Prostate gland (tissue), 2 donors: Measurements from ENCODE around the gene PSMB8. TPM values are rescaled to one million over a fixed set of nuclear protein-coding genes. Genes with fewer than 3 reads are reported as not detected.

Experiments used
- DNase-seq: peaks from one replicate; pipeline ENCODE4 v3.0.0-alpha.2; 2019; ENCODE audit warnings: low spot score
- H3K27ac ChIP-seq, 2 donors: fragments of 200-600 bp; sonication (generic); 2 replicates each; pipeline ENCODE4 v1.5.1; 2017 to 2019
- H3K27me3 ChIP-seq: fragments of 200-600 bp; sonication (generic); replicated peaks from 2 replicates; pipeline ENCODE4 v1.5.1; 2019; ENCODE audit not compliant: insufficient read depth
- H3K36me3 ChIP-seq, 2 donors: fragments of 200-600 bp; sonication (generic); 1 replicate in 1 of 2; 2 replicates in 1 of 2; pipeline versions ENCODE4 v1.5.1 to v1.8.1; 2017 to 2019
- H3K4me1 ChIP-seq: fragments of 200-600 bp; sonication (generic); replicated peaks from 2 replicates; pipeline ENCODE4 v1.5.1; 2019
- H3K4me3 ChIP-seq, 2 donors: fragments of 200-600 bp; sonication (generic); 2 replicates each; pipeline ENCODE4 v1.5.1; 2017 to 2019
- H3K9me3 ChIP-seq: fragments of 200-600 bp; sonication (generic); 2 replicates; pipeline ENCODE4 v1.5.1; 2017
- POLR2A ChIP-seq: fragments of 450-650 bp; IDR thresholded peaks from one replicate; pipeline ENCODE4 v1.6.1; 2016; ENCODE audit warnings: antibody characterized with exemption, mild to moderate bottlenecking
- POLR2AphosphoS5 ChIP-seq: sonication (generic); formaldehyde crosslinking; IDR thresholded peaks from one replicate; pipeline ENCODE4 v1.6.1; 2017; ENCODE audit warnings: antibody characterized with exemption
- WGBS: methylation state at CpG from one replicate; pipeline ENCODE4 v1.1.5; 2018; 5-methylcytosine and 5-hydroxymethylcytosine counted together
- intact Hi-C: fragments of 100-400 bp; cut with DNase I; formaldehyde crosslinking; loops from one replicate; pipeline ENCODE4 v1.14.2; 2022
- total RNA-seq, 2 donors: library from RNA; depleted of rRNA; stranded (reverse); fragments of >200 nt; gene quantifications; one replicate each; pipeline ENCODE4 v1.1.0, GENCODE V29; 2016
- TF ChIP-seq, protein P1 (sequence below), 4 experiments: fragments of 200-600 bp in 2 of 4; fragments of 450-650 bp in 2 of 4; sonication (generic) in 2 of 4; IDR thresholded peaks; 1 replicate in 3 of 4; 2 replicates in 1 of 4; pipeline ENCODE4 v1.5.1; 2016 to 2019; ENCODE audit warnings: antibody characterized with exemption in 4 of 4, mild to moderate bottlenecking in 2 of 4, moderate library complexity in 2 of 4

Gene PSMB8
- total RNA-seq, 2 donors from 2014 or later, result 30.7 to 47.3 TPM

DNA sequence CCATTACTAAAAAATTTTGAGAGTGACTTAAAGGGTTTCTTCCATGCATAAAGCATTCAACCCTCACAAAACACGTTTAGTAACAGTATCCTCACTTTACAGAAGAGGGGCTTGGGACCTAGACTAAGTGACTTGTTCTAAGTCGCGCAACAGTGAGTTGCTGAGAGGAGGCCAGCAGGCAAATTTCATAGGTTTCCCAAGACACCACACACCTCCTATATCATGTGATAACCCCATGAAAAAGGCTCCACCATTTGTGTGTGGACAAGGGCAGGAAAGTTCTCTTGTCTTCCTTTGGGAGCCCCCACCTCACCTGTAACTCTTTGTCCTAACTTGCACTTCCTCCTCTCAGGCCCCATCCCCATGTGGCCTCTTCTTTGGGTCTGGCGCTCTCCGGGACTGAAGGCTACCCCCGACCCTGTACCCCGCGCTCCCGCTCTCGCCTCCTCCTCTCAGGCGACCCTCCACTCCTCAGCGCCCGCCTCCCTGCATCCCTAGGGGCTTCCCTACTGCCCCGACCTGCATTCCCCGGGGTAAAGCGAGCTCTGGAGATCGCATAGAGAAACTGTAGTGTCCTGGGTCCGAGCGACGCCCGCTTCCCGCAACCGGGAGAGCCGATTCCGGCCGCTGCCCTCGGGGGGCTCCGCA, 392 bp downstream of the PSMB8 start:
- H3K27me3 ChIP-seq, result no peaks in the 10 kb centered on the region
- H3K9me3 ChIP-seq, result no peaks in the 10 kb centered on the region
- peak overlapping the region; percentile 72 to 75 for H3K4me3 ChIP-seq
- TF ChIP-seq POLR2A (no peak), POLR2AphosphoS5 (no peak)
- TF ChIP-seq, protein P1, sequence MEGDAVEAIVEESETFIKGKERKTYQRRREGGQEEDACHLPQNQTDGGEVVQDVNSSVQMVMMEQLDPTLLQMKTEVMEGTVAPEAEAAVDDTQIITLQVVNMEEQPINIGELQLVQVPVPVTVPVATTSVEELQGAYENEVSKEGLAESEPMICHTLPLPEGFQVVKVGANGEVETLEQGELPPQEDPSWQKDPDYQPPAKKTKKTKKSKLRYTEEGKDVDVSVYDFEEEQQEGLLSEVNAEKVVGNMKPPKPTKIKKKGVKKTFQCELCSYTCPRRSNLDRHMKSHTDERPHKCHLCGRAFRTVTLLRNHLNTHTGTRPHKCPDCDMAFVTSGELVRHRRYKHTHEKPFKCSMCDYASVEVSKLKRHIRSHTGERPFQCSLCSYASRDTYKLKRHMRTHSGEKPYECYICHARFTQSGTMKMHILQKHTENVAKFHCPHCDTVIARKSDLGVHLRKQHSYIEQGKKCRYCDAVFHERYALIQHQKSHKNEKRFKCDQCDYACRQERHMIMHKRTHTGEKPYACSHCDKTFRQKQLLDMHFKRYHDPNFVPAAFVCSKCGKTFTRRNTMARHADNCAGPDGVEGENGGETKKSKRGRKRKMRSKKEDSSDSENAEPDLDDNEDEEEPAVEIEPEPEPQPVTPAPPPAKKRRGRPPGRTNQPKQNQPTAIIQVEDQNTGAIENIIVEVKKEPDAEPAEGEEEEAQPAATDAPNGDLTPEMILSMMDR (IDR thresholded peaks at IDR 0.05), result no peak
- 7% methylated on average over 28 of the region's 28 CpGs for WGBS
- peaks cover 0 to 10% of the 10 kb centered on the region in 2 donors for H3K36me3 ChIP-seq
- intact Hi-C loops, result loop anchor here (5.0 kb wide), 1 partner anchor 124 kb away; the partner anchor contains the start of gene BRD2
- peak overlapping the region; percentile 91 to 95 for H3K27ac ChIP-seq
- H3K4me1 ChIP-seq, result peaks cover 2% of the 10 kb centered on the region
- peak; percentile 15 for DNase-seq

DNA sequence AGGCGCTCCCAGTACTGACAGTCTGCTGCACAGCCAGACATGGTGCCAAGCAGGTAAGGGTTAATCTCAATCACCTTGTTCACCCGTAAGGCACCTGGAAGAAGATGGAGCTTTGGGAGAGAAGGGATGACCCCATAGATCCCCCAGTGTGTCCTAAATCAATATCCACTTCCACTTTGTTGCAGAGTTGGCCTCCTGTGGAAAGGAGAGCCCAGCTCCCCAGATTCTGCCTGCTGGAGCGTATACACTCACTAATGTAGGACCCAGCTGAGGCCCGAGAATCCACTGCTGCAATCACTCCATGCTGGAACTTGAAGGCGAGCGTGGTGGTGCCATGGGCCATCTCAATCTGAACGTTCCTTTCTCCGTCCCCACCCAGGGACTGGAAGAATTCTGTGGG, 1.2 kb downstream of the PSMB8 start:
- H3K4me3 ChIP-seq, result no peak overlapping the region
- no peak for DNase-seq

DNA sequence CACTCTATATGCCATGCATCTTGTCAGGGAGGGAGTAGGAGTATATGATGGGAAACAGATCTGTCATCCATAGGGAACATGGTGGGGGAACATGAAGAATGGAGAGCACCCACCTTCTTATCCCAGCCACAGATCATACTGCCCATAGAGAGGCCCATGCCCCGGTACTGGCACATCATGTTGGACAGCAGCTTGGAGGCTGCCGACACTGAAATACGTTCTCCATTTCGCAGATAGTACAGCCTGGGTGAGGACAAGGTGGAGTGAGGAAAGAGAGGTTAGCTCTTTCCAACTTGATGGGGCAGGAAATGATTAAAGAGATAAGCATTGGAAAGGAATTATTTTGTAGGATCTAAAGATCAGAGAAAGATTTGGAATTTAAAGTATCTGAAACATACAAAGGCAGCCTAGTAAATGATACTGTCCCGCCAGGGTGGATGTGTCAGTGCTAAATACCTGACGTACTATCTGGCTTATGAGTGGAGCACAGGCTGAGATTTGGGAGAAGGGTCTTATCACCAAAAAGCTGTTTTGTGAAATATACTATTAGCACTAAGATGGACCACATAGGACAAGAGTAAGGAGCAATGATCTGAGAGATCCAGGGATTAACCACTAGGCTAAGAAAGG, 1.7 kb downstream of the PSMB8 start:
- no peak overlapping the region for H3K4me3 ChIP-seq
- no peak overlapping the region for H3K27ac ChIP-seq
- no peaks in the 10 kb centered on the region for H3K27me3 ChIP-seq
- DNase-seq, result no peak
- TF ChIP-seq POLR2AphosphoS5, result no peak
- TF ChIP-seq, protein P1 (IDR thresholded peaks at IDR 0.05), result no peak
- no peak for TF ChIP-seq POLR2A
- intact Hi-C loops, result loop anchor here (5.0 kb wide), 1 partner anchor 125 kb away; the partner anchor contains the start of gene BRD2
- 94% methylated on average over 6 of the region's 6 CpGs for WGBS
- peaks cover 0 to 2% of the 10 kb centered on the region in 2 donors for H3K36me3 ChIP-seq
- H3K4me1 ChIP-seq, result peaks cover 2% of the 10 kb centered on the region
- no peaks in the 10 kb centered on the region for H3K9me3 ChIP-seq

More for the DNA sequence above, 1.2 kb downstream of the PSMB8 start:
- intact Hi-C loops, result loop anchor here (5.0 kb wide), 1 partner anchor 125 kb away; the partner anchor contains the start of gene BRD2
- Histone ChIP-seq H3K4me1 (peaks cover 2% of the 10 kb centered on the region), H3K9me3 (no peaks in the 10 kb centered on the region), H3K36me3 (peaks cover 0 to 4% of the 10 kb centered on the region in 2 donors), H3K27ac (peak overlapping the region; percentile 91 to 95), H3K27me3 (no peaks in the 10 kb centered on the region)
- WGBS, result 92% methylated on average over 8 of the region's 8 CpGs
- TF ChIP-seq POLR2A (no peak), POLR2AphosphoS5 (no peak)
- TF ChIP-seq, protein P1 (IDR thresholded peaks at IDR 0.05), result no peak

DNA sequence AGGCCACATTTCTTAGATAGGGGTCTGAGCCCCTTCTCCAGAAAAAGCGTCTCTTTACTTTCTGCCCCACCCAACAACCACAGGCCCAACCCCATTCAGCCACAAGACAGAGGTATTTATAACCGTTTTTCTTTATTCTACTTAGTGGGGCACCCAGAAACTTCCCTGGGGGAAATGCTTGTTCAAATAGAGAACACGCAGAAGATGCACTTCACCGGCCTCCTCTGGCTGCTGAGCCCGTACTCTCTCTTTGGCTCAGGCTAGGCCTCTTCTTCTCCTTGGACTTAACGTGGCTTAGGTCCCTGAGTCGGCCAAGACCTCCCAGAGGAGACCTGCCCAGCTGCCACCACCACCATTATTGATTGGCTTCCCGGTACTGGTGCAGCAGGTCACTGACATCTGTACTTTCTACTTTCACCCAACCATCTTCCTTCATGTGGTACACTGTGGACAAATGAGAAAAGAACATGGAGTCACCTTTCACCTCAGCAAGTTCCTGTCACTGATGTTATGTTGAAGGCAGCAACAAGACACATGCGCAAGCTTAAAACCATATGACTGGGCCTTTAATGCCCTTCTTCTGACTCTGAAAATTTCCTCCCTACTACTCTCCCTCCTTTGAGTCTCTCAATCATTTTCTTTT, 3.1 kb downstream of the PSMB8 start:
- Histone ChIP-seq H3K36me3 (no peaks in the 10 kb centered on the region), H3K27me3 (no peaks in the 10 kb centered on the region), H3K4me1 (peaks cover 2% of the 10 kb centered on the region), H3K4me3 (no peak overlapping the region), H3K27ac (no peak overlapping the region), H3K9me3 (no peaks in the 10 kb centered on the region)
- intact Hi-C loops, result loop anchor here (5.0 kb wide), 1 partner anchor 127 kb away; the partner anchor contains the start of gene BRD2
- 88% methylated on average over 9 of the region's 9 CpGs for WGBS
- TF ChIP-seq POLR2AphosphoS5, result no peak
- no peak for TF ChIP-seq POLR2A
- TF ChIP-seq, protein P1 (IDR thresholded peaks at IDR 0.05), result no peak
- DNase-seq, result no peak
